Measurements from ENCODE around the gene CFAP43.
A peak's percentile ranks its signal among the peaks of the same experiment; 100 is the strongest.

CFAP43 gene

GRCh38 chr10:104146882-104147281, 85.3 kb downstream of the CFAP43 start:
- no peak overlapping the region for H3K4me3 ChIP-seq (replicated peaks in 1 of 2; ENCODE audit: low read depth in 2 of 2, low read length in 2 of 2)
- no peak for DNase-seq (ENCODE audit: low read depth in 2 of 2)
- no peak for TF ChIP-seq CTCF (IDR thresholded peaks at IDR 0.05; ENCODE audit: low read depth, low read length)

DNA sequence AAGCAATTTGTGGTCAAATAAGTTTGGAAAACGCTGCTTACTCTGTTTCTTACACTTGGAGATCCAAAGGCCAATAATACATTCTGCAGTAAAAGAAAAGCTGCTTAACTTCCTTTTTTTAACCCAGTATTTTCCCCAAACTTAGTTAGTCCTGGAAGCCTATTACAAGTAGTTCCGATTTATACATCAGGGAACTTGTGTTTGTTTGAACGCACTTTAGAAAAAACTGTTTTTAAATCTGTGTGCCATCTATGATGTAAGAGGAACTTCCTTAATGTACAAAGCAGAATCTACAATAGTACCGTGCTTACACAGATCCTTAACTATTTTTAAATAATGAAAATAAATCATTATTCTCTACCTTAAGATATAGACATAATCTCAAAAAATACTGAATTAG, 87.2 kb downstream of the CFAP43 start:
- no peak overlapping the region for H3K4me3 ChIP-seq (replicated peaks in 1 of 2; ENCODE audit: low read depth in 2 of 2, low read length in 2 of 2)
- TF ChIP-seq CTCF (IDR thresholded peaks at IDR 0.05; ENCODE audit: low read depth, low read length): no peak
- DNase-seq (ENCODE audit: low read depth in 2 of 2): no peak

- no peak overlapping the region for H3K4me3 ChIP-seq (replicated peaks in 1 of 2; ENCODE audit: low read depth in 2 of 2, low read length in 2 of 2)
- DNase-seq (ENCODE audit: low read depth in 2 of 2): no peak
- no peak for TF ChIP-seq CTCF (IDR thresholded peaks at IDR 0.05; ENCODE audit: low read depth, low read length)
These were observed 88.3 kb downstream of the CFAP43 start for GRCh38 chr10:104143829-104144228.

- no peak for TF ChIP-seq CTCF (IDR thresholded peaks at IDR 0.05; ENCODE audit: low read depth, low read length)
- DNase-seq (ENCODE audit: low read depth in 2 of 2): no peak
- H3K4me3 ChIP-seq (replicated peaks in 1 of 2; ENCODE audit: low read depth in 2 of 2, low read length in 2 of 2): no peak overlapping the region
These were observed 90.1 kb downstream of the CFAP43 start for GRCh38 chr10:104142081-104142480.

- TF ChIP-seq CTCF (IDR thresholded peaks at IDR 0.05; ENCODE audit: low read depth, low read length): peak; percentile 43
- no peak overlapping the region for H3K4me3 ChIP-seq (replicated peaks in 1 of 2; ENCODE audit: low read depth in 2 of 2, low read length in 2 of 2)
- peak in 1 of 2 donors; percentile 30 for DNase-seq (ENCODE audit: low read depth in 2 of 2)
These were observed 92.9 kb downstream of the CFAP43 start for GRCh38 chr10:104139221-104139620.

GRCh38 chr10:104138131-104138530, 94.0 kb downstream of the CFAP43 start:
- TF ChIP-seq CTCF (IDR thresholded peaks at IDR 0.05; ENCODE audit: low read depth, low read length): no peak
- H3K4me3 ChIP-seq (replicated peaks in 1 of 2; ENCODE audit: low read depth in 2 of 2, low read length in 2 of 2): no peak overlapping the region
- DNase-seq (ENCODE audit: low read depth in 2 of 2): no peak

DNA sequence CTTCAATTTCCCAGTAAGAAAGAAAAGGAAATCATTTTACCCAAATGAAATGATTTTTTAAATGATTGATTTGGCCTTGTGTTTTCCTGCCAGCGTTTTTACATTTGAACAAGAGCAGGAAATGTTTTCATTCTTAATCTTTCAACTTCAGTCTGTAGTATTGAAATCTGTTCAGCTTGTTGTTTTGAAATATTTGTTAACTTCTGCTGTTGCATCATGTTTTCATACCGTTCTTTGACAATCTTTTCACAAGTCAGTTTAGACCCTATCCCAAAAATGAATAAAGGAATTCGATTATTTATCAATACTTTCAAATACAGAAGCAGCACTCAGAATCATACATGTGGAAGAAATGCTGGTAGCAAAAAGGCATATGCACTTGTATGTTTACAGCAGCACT, 102.1 kb downstream of the CFAP43 start:
- peak in 1 of 2 donors; percentile 14 for DNase-seq (ENCODE audit: low read depth in 2 of 2)
- TF ChIP-seq CTCF (IDR thresholded peaks at IDR 0.05; ENCODE audit: low read depth, low read length): no peak
- no peak overlapping the region for H3K4me3 ChIP-seq (replicated peaks in 1 of 2; ENCODE audit: low read depth in 2 of 2, low read length in 2 of 2)
